K562 (cell line): ENCODE measurements around the gene RASD1. TPM values are rescaled to one million over a fixed set of nuclear protein-coding genes. Genes with fewer than 3 reads are reported as not detected.

Experiments
- ATAC-seq: fragments of 200-7000 bp; cut with Tn5 transposase; 3 replicates; pipeline ENCODE4 v1.9.1; 2020; ENCODE audit warnings: moderate library complexity
- BruUV-seq: library from RNA; stranded (reverse); fragments of 400-500 nt; replicated peaks from 2 replicates; lab custom pipeline; 2021; lab: Mats Ljungman, UMichigan
- CTCF ChIA-PET: fragments of 300-600 bp; formaldehyde crosslinking; extraction: SDS; loops from one replicate; lab custom pipeline; 2021; ENCODE audit warnings: low intra/inter-chr PET ratio; lab: Yijun Ruan, JAX
- POLR2A ChIA-PET: fragments of 300-600, 350-650 bp; sonication (Branson Sonifier 250); formaldehyde crosslinking; extraction: SDS; loops from one replicate; lab custom pipeline; 2021; ENCODE audit warnings: antibody characterized with exemption, inconsistent platforms; lab: Yijun Ruan, JAX
- DNase-seq, 4 experiments: peaks; one replicate each; pipeline versions ENCODE4 v3.0.0 to v3.0.0-alpha.2; 2011 to 2018; ENCODE audit warnings: low spot score in 3 of 4, mixed read lengths in 3 of 4; ENCODE audit errors: extremely low read depth in 1 of 4
- FAIRE-seq: peaks from 2 replicates; lab custom pipeline; 2011; peaks lifted over from hg19 to GRCh38; lab: Jason Lieb, UNC
- H2AFZ ChIP-seq: 2 replicates; pipeline ENCODE4 v1.6.0; 2011; ENCODE audit warnings: low read depth, low read length, control low read depth, inconsistent platforms
- H3K27ac ChIP-seq: fragments of 200-600 bp; 3 replicates; pipeline ENCODE4 v1.8.0; 2011; ENCODE audit warnings: low read depth, mild to moderate bottlenecking, control low read depth, inconsistent platforms, low read length, moderate library complexity, mixed read lengths; ENCODE audit errors: extremely low read depth
- H3K27me3 ChIP-seq, 2 experiments: fragments of 300-600 bp in 1 of 2; 2 replicates in 1 of 2; 3 replicates in 1 of 2; pipeline versions ENCODE4 v1.6.0 to v1.8.0; 2011; ENCODE audit warnings: inconsistent platforms in 2 of 2, low read length in 2 of 2, mild to moderate bottlenecking in 1 of 2, mixed read lengths in 1 of 2, moderate library complexity in 1 of 2; ENCODE audit not compliant: control insufficient read depth in 2 of 2, insufficient read depth in 2 of 2
- H3K36me3 ChIP-seq: fragments of 300-600 bp; 3 replicates; pipeline ENCODE4 v1.8.0; 2011; ENCODE audit warnings: mild to moderate bottlenecking, low read length, inconsistent platforms; ENCODE audit not compliant: control insufficient read depth, insufficient read depth
- H3K4me1 ChIP-seq, 2 experiments: fragments of 200-600 bp in 1 of 2; replicated peaks in 1 of 2; 2 replicates in 1 of 2; 3 replicates in 1 of 2; pipeline versions ENCODE4 v1.5.1 to v1.8.0; 2011; ENCODE audit warnings: inconsistent platforms in 2 of 2, low read length in 2 of 2, mild to moderate bottlenecking in 1 of 2, mixed read lengths in 1 of 2, moderate library complexity in 1 of 2; ENCODE audit not compliant: control insufficient read depth in 2 of 2, insufficient read depth in 2 of 2
- H3K4me2 ChIP-seq: 2 replicates; pipeline ENCODE4 v1.6.1; 2011; ENCODE audit warnings: low read length, control low read depth, inconsistent platforms, mixed read lengths; ENCODE audit not compliant: insufficient read depth
- H3K4me3 ChIP-seq: fragments of 200-600 bp; sonication (generic), shearing (Covaris generic); 2 replicates; pipeline ENCODE4 v1.5.1; 2016; ENCODE audit warnings: control low read depth, inconsistent platforms
- H3K79me2 ChIP-seq: fragments of 200-600 bp; 3 replicates; pipeline ENCODE4 v1.8.0; 2011; ENCODE audit warnings: low read length, inconsistent platforms; ENCODE audit not compliant: control insufficient read depth, insufficient read depth
- H3K9ac ChIP-seq, 2 experiments: 2 replicates each; pipeline versions ENCODE4 v1.6.0 to v1.6.1; 2011; ENCODE audit warnings: low read depth in 2 of 2, low read length in 2 of 2, control low read depth in 1 of 2, inconsistent platforms in 1 of 2, mild to moderate bottlenecking in 1 of 2, mixed read lengths in 1 of 2; ENCODE audit not compliant: insufficient read depth in 1 of 2
- H3K9me1 ChIP-seq: one replicate; pipeline ENCODE4 v1.6.0; 2011; ENCODE audit warnings: inconsistent platforms, mild to moderate bottlenecking, low read length, moderate library complexity; ENCODE audit not compliant: control insufficient read depth, insufficient read depth
- H3K9me3 ChIP-seq: replicated peaks from 2 replicates; pipeline ENCODE4 v1.5.1; 2011; ENCODE audit warnings: low read depth, low read length, inconsistent platforms; ENCODE audit not compliant: control insufficient read depth, insufficient read depth
- H4K20me1 ChIP-seq: replicated peaks from 2 replicates; pipeline ENCODE4 v1.6.1; 2011; ENCODE audit warnings: low read length, inconsistent platforms, mixed read lengths; ENCODE audit not compliant: control insufficient read depth, insufficient read depth
- CHD1 ChIP-seq: fragments of 200-600 bp; sonication (generic); IDR thresholded peaks from one replicate; pipeline ENCODE4 v1.6.1; 2012; ENCODE audit warnings: mild to moderate bottlenecking, moderate library complexity, low read length, inconsistent platforms
- CXXC5 ChIP-seq: fragments of 250-450 bp; sonication (Bioruptor Pico); IDR thresholded peaks from 2 replicates; pipeline ENCODE4 v1.8.0; 2022; ENCODE audit warnings: inconsistent platforms, mild to moderate bottlenecking, moderate library complexity
- DDX20 ChIP-seq: fragments of 450-650 bp; IDR thresholded peaks from 2 replicates; pipeline ENCODE4 v1.6.1; 2016; ENCODE audit warnings: missing genetic modification characterization, low read depth, mild to moderate bottlenecking, missing compliant biosample characterization, moderate library complexity
- GMEB1 ChIP-seq: fragments of 250-450 bp; sonication (Bioruptor Pico); IDR thresholded peaks from 2 replicates; pipeline ENCODE4 v1.4.0; 2020; ENCODE audit warnings: mild to moderate bottlenecking
- SAP30 ChIP-seq: fragments of 200-600 bp; sonication (generic); IDR thresholded peaks from 2 replicates; pipeline ENCODE4 v1.6.1; 2012; ENCODE audit warnings: borderline replicate concordance, low read depth, mild to moderate bottlenecking, moderate library complexity, low read length, control low read depth, inconsistent platforms; ENCODE audit not compliant: insufficient read depth, poor library complexity, severe bottlenecking
- STAT5A ChIP-seq: IDR thresholded peaks from 2 replicates; pipeline ENCODE4 v1.6.1; 2012; ENCODE audit warnings: low read length, inconsistent platforms, borderline replicate concordance
- ZBTB26 ChIP-seq: fragments of 450-650 bp; formaldehyde crosslinking; IDR thresholded peaks from 2 replicates; pipeline ENCODE4 v1.4.0; 2022; ENCODE audit warnings: missing genetic modification characterization
- ZNF263 ChIP-seq: sonication (generic); formaldehyde crosslinking; IDR thresholded peaks from 2 replicates; pipeline ENCODE4 v1.8.0; 2022; ENCODE audit warnings: mild to moderate bottlenecking, missing genetic modification reagents, borderline replicate concordance
- ZNF318 ChIP-seq, 2 experiments: fragments of 450-650 bp; IDR thresholded peaks; 2 replicates each; pipeline ENCODE4 v1.6.1; 2016; ENCODE audit warnings: mild to moderate bottlenecking in 2 of 2, borderline replicate concordance in 1 of 2, low read depth in 1 of 2, moderate library complexity in 1 of 2
- WGBS: fragments of 100-300 bp; shearing (Covaris generic); methylation state at CpG from one replicate; pipeline ENCODE4 v1.1.6; 2016; ENCODE audit warnings: low coverage, mixed read lengths; ENCODE audit not compliant: insufficient coverage; ENCODE audit errors: missing lambda C conversion rate; 5-methylcytosine and 5-hydroxymethylcytosine counted together
- in situ Hi-C: fragments of 300-500 bp; cut with MboI; formaldehyde crosslinking; loops from 4 replicates; pipeline ENCODE4 v1.15.0; 2018; ENCODE audit warnings: inconsistent platforms, mixed read lengths
- intact Hi-C: fragments of 100-400 bp; cut with micrococcal nuclease; formaldehyde crosslinking; loops from 2 replicates; pipeline ENCODE4 v1.14.2; 2022
- polyA plus RNA-seq, 8 experiments: library from polyadenylated mRNA; depleted of rRNA in 4 of 8; stranded (reverse) in 5 of 8; unstranded in 3 of 8; fragments of >200 nt; fragmentation: Nextera tagmentation in 2 of 8; fragmentation: Illumina TruSeq in 1 of 8; extraction: Ambion mirVana in 2 of 8; extraction: Trizol in 1 of 8; gene quantifications; 2 replicates each; pipeline versions ENCODE4 v1.2.1 to v1.2.3, GENCODE V29; 2011 to 2014; ENCODE audit warnings: inconsistent platforms in 1 of 8, missing spikeins in 1 of 8
- total RNA-seq, 7 experiments: library from RNA; depleted of rRNA in 6 of 7; stranded (reverse); fragments of >200 nt in 6 of 7; fragmentation: Illumina TruSeq in 2 of 7; extraction: Trizol in 2 of 7; gene quantifications; 2 replicates each; pipeline versions ENCODE4 v1.2.1 to v1.2.3, GENCODE V29; 2011 to 2021; ENCODE audit warnings: low replicate concordance in 1 of 7

Gene RASD1
- total and polyA plus RNA-seq, 9 of the 15 experiments (the other 6 are each of a cell fraction or from before 2014, with no cell fraction given): 0.11 TPM; not detected in 8

GRCh38 chr17:17527956-17528500, 31.8 kb upstream of the RASD1 start:
- WGBS: 62% methylated on average over 15 of the region's 17 CpGs
- DNase-seq (no peak), ATAC-seq (no peak), FAIRE-seq (no peak)
- H3K4me1 ChIP-seq: peaks cover 0 to 13% of the 10 kb centered on the region in 2 experiments; a peak in 2 of 5 replicates
- no peak overlapping the region for H2AFZ ChIP-seq
- ChIA-PET CTCF (no interaction called here), POLR2A (interaction anchor here (0.8 kb wide), 1 partner anchor 39 kb away, joined by 3 read pairs; no protein-coding TSS in a partner anchor)
- no peaks in the 10 kb centered on the region for H3K9me3 ChIP-seq
- no peaks in the 10 kb centered on the region for H3K36me3 ChIP-seq
- intact Hi-C loops (no loop called here), in situ Hi-C loops (no loop called here)
- H3K9me1 ChIP-seq: no peaks in the 10 kb centered on the region
- no peaks in the 10 kb centered on the region for H3K79me2 ChIP-seq
- no peak overlapping the region for H3K27ac ChIP-seq
- H3K4me2 ChIP-seq: no peak overlapping the region
- H4K20me1 ChIP-seq: no peaks in the 10 kb centered on the region
- H3K9ac ChIP-seq: no peak overlapping the region
- no peak overlapping the region for H3K4me3 ChIP-seq
- H3K27me3 ChIP-seq: no peaks in the 10 kb centered on the region
- BruUV-seq: no TSS peak
- TF ChIP-seq GMEB1 (no peak), CXXC5 (CRISPR knock-in tag) (no peak), DDX20 (tag) (no peak), ZNF318 (IDR thresholded peaks at IDR 0.05; ENCODE audit: borderline replicate concordance in 1 of 2, low read depth in 1 of 2) (no peak), ZNF263 (CRISPR knock-in tag) (no peak), STAT5A (no peak), SAP30 (no peak), ZBTB26 (CRISPR knock-in tag) (no peak), CHD1 (no peak)
